ENCODE results near the gene TLR9.

Gene TLR9

GRCh38 chr3:52234516-52235447 lies 9.3 kb upstream of the TLR9 start:
- no peak overlapping the region; a peak in 1 of 20 replicates for H3K4me3 ChIP-seq
- peak overlapping the region in 9 of 11 experiments; percentile 3 to 83 (median 27); a peak in 13 of 22 replicates for H3K27ac ChIP-seq
- H3K27me3 ChIP-seq: no peaks in the 10 kb centered on the region
- peaks cover 67 to 90% (median 88%) of the 10 kb centered on the region in 10 experiments for H3K4me1 ChIP-seq
- no peak for TF ChIP-seq Cebpa-rat (IDR thresholded peaks at IDR 0.05)
- H3K9me3 ChIP-seq (replicated peaks in 1 of 11): no peaks in the 10 kb centered on the region
- H4K20me1 ChIP-seq: peaks cover 34 to 87% (median 78%) of the 10 kb centered on the region in 11 experiments
- H3K36me3 ChIP-seq: peaks cover 30 to 66% (median 47%) of the 10 kb centered on the region in 11 experiments
- H3K9ac ChIP-seq: peak overlapping the region; percentile 10 to 90 (median 59); a peak in 19 of 22 replicates
- H3K4me2 ChIP-seq: peak overlapping the region; percentile 25 to 99 (median 98); a peak in 18 of 22 replicates

DNA sequence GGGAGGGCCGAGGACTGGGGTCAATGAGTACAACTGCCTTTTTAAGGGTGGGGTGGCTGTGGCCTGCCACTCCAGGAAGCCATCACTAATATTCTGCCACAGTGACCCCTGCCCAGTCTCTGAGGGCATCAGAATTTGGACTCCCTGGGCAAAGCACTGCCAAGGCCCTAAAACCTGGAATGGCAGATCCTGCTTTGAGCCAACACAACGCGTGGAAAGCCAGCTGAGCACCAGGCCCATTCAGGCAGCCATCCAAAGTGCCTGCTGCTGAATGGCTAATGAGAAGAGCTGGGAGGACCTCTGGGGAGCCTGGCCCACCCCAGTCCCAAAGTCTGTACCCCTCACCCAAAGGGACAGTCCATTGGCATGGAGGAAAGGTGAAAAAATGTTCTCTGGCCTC lies 8.5 kb upstream of the TLR9 start:
- peak overlapping the region in 9 of 11 experiments; percentile 3 to 83 (median 23); a peak in 13 of 22 replicates for H3K27ac ChIP-seq
- H3K9ac ChIP-seq: peak overlapping the region; percentile 10 to 90 (median 70); a peak in 18 of 22 replicates
- H3K4me3 ChIP-seq: 0 out of 20 replicates have a peak overlapping the region, but pooled peaks of 1 of the 10 experiments have one; percentile 2
- no peaks in the 10 kb centered on the region for H3K27me3 ChIP-seq
- no peak for TF ChIP-seq Cebpa-rat (IDR thresholded peaks at IDR 0.05)
- H3K4me1 ChIP-seq: peaks cover 65 to 94% (median 90%) of the 10 kb centered on the region in 10 experiments
- H3K36me3 ChIP-seq: peaks cover 38 to 74% (median 55%) of the 10 kb centered on the region in 11 experiments
- H4K20me1 ChIP-seq: peaks cover 34 to 95% (median 79%) of the 10 kb centered on the region in 11 experiments
- no peaks in the 10 kb centered on the region for H3K9me3 ChIP-seq (replicated peaks in 1 of 11)
- peak overlapping the region; percentile 8 to 99 (median 85); a peak in 21 of 22 replicates for H3K4me2 ChIP-seq

- Histone ChIP-seq H3K4me3 (peak overlapping the region in 8 of 10 experiments; percentile 21 to 51 (median 36); a peak in 8 of 20 replicates), H3K9me3 (replicated peaks in 1 of 11) (no peaks in the 10 kb centered on the region), H3K4me2 (peak overlapping the region; percentile 85 to 99 (median 90)), H3K4me1 (peaks cover 65 to 99% (median 95%) of the 10 kb centered on the region in 10 experiments), H3K9ac (peak overlapping the region; percentile 33 to 90 (median 71); a peak in 21 of 22 replicates), H3K27ac (peak overlapping the region in 10 of 11 experiments; percentile 21 to 83 (median 64); a peak in 18 of 22 replicates), H3K27me3 (no peaks in the 10 kb centered on the region), H4K20me1 (peaks cover 30 to 100% (median 86%) of the 10 kb centered on the region in 11 experiments), H3K36me3 (peaks cover 46 to 82% (median 63%) of the 10 kb centered on the region in 11 experiments)
- TF ChIP-seq Cebpa-rat (IDR thresholded peaks at IDR 0.05): no peak
Measured at GRCh38 chr3:52233108-52233591, 7.7 kb upstream of the TLR9 start.

- Histone ChIP-seq H3K4me2 (peak overlapping the region; percentile 85 to 99 (median 90)), H4K20me1 (peaks cover 24 to 100% (median 83%) of the 10 kb centered on the region in 11 experiments)
Measured at GRCh38 chr3:52232279-52233107, 7.0 kb upstream of the TLR9 start.

GRCh38 chr3:52231502-52232278 lies 6.2 kb upstream of the TLR9 start:
- no peak for TF ChIP-seq Cebpa-rat (IDR thresholded peaks at IDR 0.05)
- Histone ChIP-seq H3K9me3 (replicated peaks in 1 of 11) (no peaks in the 10 kb centered on the region), H3K36me3 (peaks cover 50 to 96% (median 72%) of the 10 kb centered on the region in 11 experiments), H3K4me1 (peaks cover 62 to 99% (median 95%) of the 10 kb centered on the region in 10 experiments), H3K4me3 (peak overlapping the region; percentile 24 to 51 (median 40); a peak in 16 of 20 replicates), H3K9ac (peak overlapping the region; percentile 48 to 90 (median 71); a peak in 20 of 22 replicates), H4K20me1 (peaks cover 16 to 100% (median 75%) of the 10 kb centered on the region in 11 experiments), H3K27ac (peak overlapping the region in 8 of 11 experiments; percentile 47 to 83 (median 69); a peak in 16 of 22 replicates), H3K4me2 (peak overlapping the region; percentile 85 to 99 (median 90)), H3K27me3 (no peaks in the 10 kb centered on the region)

More at GRCh38 chr3:52232279-52233107, 7.0 kb upstream of the TLR9 start:
- Histone ChIP-seq H3K27me3 (no peaks in the 10 kb centered on the region), H3K9ac (peak overlapping the region; percentile 48 to 90 (median 71); a peak in 21 of 22 replicates), H3K36me3 (peaks cover 50 to 89% (median 70%) of the 10 kb centered on the region in 11 experiments), H3K4me3 (peak overlapping the region; percentile 24 to 51 (median 40); a peak in 17 of 20 replicates), H3K9me3 (replicated peaks in 1 of 11) (no peaks in the 10 kb centered on the region), H3K27ac (peak overlapping the region in 10 of 11 experiments; percentile 21 to 83 (median 64); a peak in 17 of 22 replicates), H3K4me1 (peaks cover 61 to 99% (median 95%) of the 10 kb centered on the region in 10 experiments)
- TF ChIP-seq Cebpa-rat (IDR thresholded peaks at IDR 0.05): no peak

- Histone ChIP-seq H3K4me1 (peaks cover 62 to 99% (median 95%) of the 10 kb centered on the region in 10 experiments), H3K9ac (peak overlapping the region in 5 of 11 experiments; percentile 5 to 81 (median 75); a peak in 8 of 22 replicates), H4K20me1 (peaks cover 14 to 100% (median 71%) of the 10 kb centered on the region in 11 experiments), H3K9me3 (replicated peaks in 1 of 11) (no peaks in the 10 kb centered on the region), H3K4me2 (peak overlapping the region in 10 of 11 experiments; percentile 85 to 99 (median 90); a peak in 19 of 22 replicates), H3K4me3 (0 out of 20 replicates have a peak overlapping the region, but pooled peaks of 1 of the 10 experiments have one; percentile 34), H3K36me3 (peaks cover 50 to 92% (median 72%) of the 10 kb centered on the region in 11 experiments), H3K27me3 (no peaks in the 10 kb centered on the region), H3K27ac (peak overlapping the region in 4 of 11 experiments; percentile 77 to 96 (median 82); a peak in 8 of 22 replicates)
- TF ChIP-seq Cebpa-rat (IDR thresholded peaks at IDR 0.05): no peak
Measured at GRCh38 chr3:52230889-52231499, 5.5 kb upstream of the TLR9 start.

GRCh38 chr3:52230461-52230860 lies 5.0 kb upstream of the TLR9 start:
- H3K9ac ChIP-seq: peak overlapping the region in 6 of 11 experiments; percentile 1 to 81 (median 47); a peak in 6 of 22 replicates
- peaks cover 14 to 100% (median 69%) of the 10 kb centered on the region in 11 experiments for H4K20me1 ChIP-seq
- H3K9me3 ChIP-seq (replicated peaks in 1 of 11): no peaks in the 10 kb centered on the region
- H3K4me3 ChIP-seq: no peak overlapping the region
- no peaks in the 10 kb centered on the region for H3K27me3 ChIP-seq
- H3K27ac ChIP-seq: peak overlapping the region in 4 of 11 experiments; percentile 23 to 97 (median 94); a peak in 6 of 22 replicates
- peaks cover 50 to 86% (median 70%) of the 10 kb centered on the region in 11 experiments for H3K36me3 ChIP-seq
- H3K4me2 ChIP-seq: peak overlapping the region in 6 of 11 experiments; percentile 86 to 93 (median 90); a peak in 11 of 22 replicates
- TF ChIP-seq Cebpa-rat (IDR thresholded peaks at IDR 0.05): no peak
- peaks cover 62 to 99% (median 95%) of the 10 kb centered on the region in 10 experiments for H3K4me1 ChIP-seq
